H1 (cell line): Measurements from ENCODE around the gene SKIDA1. TPM values are rescaled to one million over a fixed set of nuclear protein-coding genes. Genes with fewer than 3 reads are reported as not detected.

Experiments used
- CTCF ChIA-PET: fragments of 300-600 bp; sonication (Branson Sonifier 250); formaldehyde crosslinking; loops from one replicate; lab custom pipeline; 2021; ENCODE audit not compliant: partially characterized antibody; lab: Charles Lee
- POLR2A ChIA-PET: fragments of 300-600 bp; sonication (Branson Sonifier 250); formaldehyde crosslinking; loops from one replicate; lab custom pipeline; 2021; ENCODE audit warnings: inconsistent platforms; ENCODE audit not compliant: partially characterized antibody; lab: Charles Lee
- DNase-seq, 2 experiments: peaks; one replicate each; pipeline versions ENCODE4 v3.0.0 to v3.0.0-alpha.2; 2010 to 2022; ENCODE audit warnings: low spot score in 2 of 2, low read depth in 1 of 2, mixed read lengths in 1 of 2
- FAIRE-seq: peaks from 2 replicates; lab custom pipeline; 2011; peaks lifted over from hg19 to GRCh38; lab: Jason Lieb, UNC
- H2AFZ ChIP-seq: 2 replicates; pipeline ENCODE4 v1.8.1; 2012; ENCODE audit warnings: low read length, inconsistent platforms
- H2AK5ac ChIP-seq: 2 replicates; pipeline ENCODE4 v1.6.1; 2013; ENCODE audit warnings: low read depth, low read length
- H2BK120ac ChIP-seq: replicated peaks from 2 replicates; pipeline ENCODE3; 2013; ENCODE audit warnings: low read depth, low read length, inconsistent platforms
- H2BK12ac ChIP-seq: 2 replicates; pipeline ENCODE4 v1.6.1; 2013; ENCODE audit warnings: low read depth, low read length
- H2BK15ac ChIP-seq: 2 replicates; pipeline ENCODE4 v1.6.1; 2013; ENCODE audit warnings: low read length
- H2BK20ac ChIP-seq: 2 replicates; pipeline ENCODE4 v1.6.1; 2013; ENCODE audit warnings: low read length
- H2BK5ac ChIP-seq: 2 replicates; pipeline ENCODE4 v1.6.1; 2013; ENCODE audit warnings: low read depth, low read length
- H3K14ac ChIP-seq: 2 replicates; pipeline ENCODE4 v1.6.1; 2013; ENCODE audit warnings: inconsistent platforms; ENCODE audit not compliant: insufficient read length
- H3K18ac ChIP-seq: 2 replicates; pipeline ENCODE4 v1.6.1; 2013; ENCODE audit warnings: low read length; ENCODE audit errors: extremely low read depth
- H3K23ac ChIP-seq: 2 replicates; pipeline ENCODE4 v1.6.1; 2013; ENCODE audit warnings: inconsistent platforms; ENCODE audit not compliant: insufficient read length
- H3K23me2 ChIP-seq: 2 replicates; pipeline ENCODE4 v1.6.1; 2013; ENCODE audit warnings: low read depth, low read length
- H3K27ac ChIP-seq: 2 replicates; pipeline ENCODE4 v1.6.1; 2011; ENCODE audit warnings: low read depth, low read length, inconsistent platforms
- H3K27me3 ChIP-seq, 4 experiments: replicated peaks in 1 of 4; 1 replicate in 1 of 4; 2 replicates in 3 of 4; pipeline versions ENCODE4 v1.6.1 to v1.8.1; 2011 to 2013; ENCODE audit warnings: low read length in 3 of 4, mild to moderate bottlenecking in 3 of 4, inconsistent platforms in 2 of 4, mixed read lengths in 2 of 4, moderate library complexity in 1 of 4; ENCODE audit not compliant: control insufficient read depth in 3 of 4, insufficient read depth in 3 of 4; ENCODE audit errors: extremely low read depth in 1 of 4
- H3K36me3 ChIP-seq, 4 experiments: 2 replicates each; pipeline versions ENCODE4 v1.6.1 to v1.8.1; 2011 to 2013; ENCODE audit warnings: mild to moderate bottlenecking in 4 of 4, low read length in 3 of 4, moderate library complexity in 2 of 4, control low read depth in 1 of 4, inconsistent platforms in 1 of 4; ENCODE audit not compliant: insufficient read depth in 4 of 4, control insufficient read depth in 2 of 4
- H3K4ac ChIP-seq: replicated peaks from 2 replicates; pipeline ENCODE3; 2013; ENCODE audit warnings: low read length, low read depth, mixed read lengths, inconsistent platforms; ENCODE audit not compliant: insufficient read length
- H3K4me1 ChIP-seq, 4 experiments: replicated peaks in 1 of 4; 1 replicate in 1 of 4; 2 replicates in 3 of 4; pipeline versions ENCODE4 v1.6.1 to v1.8.1; 2011 to 2013; ENCODE audit warnings: low read length in 3 of 4, inconsistent platforms in 2 of 4, mixed read lengths in 1 of 4; ENCODE audit not compliant: insufficient read depth in 4 of 4, control insufficient read depth in 3 of 4
- H3K4me2 ChIP-seq, 2 experiments: 2 replicates each; pipeline versions ENCODE4 v1.6.1 to v1.8.1; 2011 to 2013; ENCODE audit warnings: low read depth in 2 of 2, low read length in 2 of 2, control low read depth in 1 of 2, inconsistent platforms in 1 of 2, mild to moderate bottlenecking in 1 of 2; ENCODE audit not compliant: insufficient read depth in 1 of 2
- H3K4me3 ChIP-seq, 4 experiments: fragments of 200-600, 300-600 bp in 1 of 4; sonication (generic), shearing (Covaris generic), sonication (Bioruptor Twin) in 1 of 4; 2 replicates each; pipeline versions ENCODE4 v1.5.1 to v1.8.1; 2011 to 2016; ENCODE audit warnings: low read length in 4 of 4, low read depth in 3 of 4, control low read depth in 2 of 4, inconsistent platforms in 2 of 4, mild to moderate bottlenecking in 2 of 4, mixed read lengths in 1 of 4, moderate library complexity in 1 of 4; ENCODE audit not compliant: insufficient read depth in 2 of 4; ENCODE audit errors: extremely low read depth in 1 of 4
- H3K56ac ChIP-seq: replicated peaks from 2 replicates; pipeline ENCODE3; 2013; ENCODE audit warnings: low read depth, mild to moderate bottlenecking, mixed read lengths, low read length, inconsistent platforms; ENCODE audit not compliant: insufficient read length
- H3K79me1 ChIP-seq: 2 replicates; pipeline ENCODE4 v1.6.1; 2013; ENCODE audit warnings: low read depth, low read length, control low read depth
- H3K79me2 ChIP-seq, 2 experiments: 2 replicates each; pipeline versions ENCODE4 v1.6.1 to v1.8.1; 2012 to 2013; ENCODE audit warnings: low read length in 2 of 2, mild to moderate bottlenecking in 2 of 2, inconsistent platforms in 1 of 2; ENCODE audit not compliant: insufficient read depth in 2 of 2, control insufficient read depth in 1 of 2
- H3K9ac ChIP-seq, 4 experiments: replicated peaks in 1 of 4; 1 replicate in 1 of 4; 2 replicates in 3 of 4; pipeline versions ENCODE4 v1.6.1 to v1.8.1; 2011 to 2013; ENCODE audit warnings: low read depth in 3 of 4, low read length in 3 of 4, control low read depth in 2 of 4, mild to moderate bottlenecking in 2 of 4, moderate library complexity in 2 of 4, inconsistent platforms in 1 of 4; ENCODE audit errors: extremely low read depth in 1 of 4
- H3K9me3 ChIP-seq, 2 experiments: 2 replicates each; pipeline versions ENCODE4 v1.6.1 to v1.8.1; 2012 to 2013; ENCODE audit warnings: mild to moderate bottlenecking in 2 of 2, moderate library complexity in 2 of 2, control low read depth in 1 of 2, inconsistent platforms in 1 of 2, low read depth in 1 of 2, low read length in 1 of 2, mixed read lengths in 1 of 2; ENCODE audit not compliant: insufficient read depth in 2 of 2
- H4K20me1 ChIP-seq, 2 experiments: replicated peaks in 1 of 2; 2 replicates each; pipeline versions ENCODE3 to v1.8.1; 2011 to 2013; ENCODE audit warnings: inconsistent platforms in 2 of 2, low read length in 2 of 2, mild to moderate bottlenecking in 1 of 2; ENCODE audit not compliant: insufficient read depth in 2 of 2, control insufficient read depth in 1 of 2
- H4K5ac ChIP-seq: 2 replicates; pipeline ENCODE4 v1.6.1; 2013; ENCODE audit warnings: low read length, low read depth, mixed read lengths, inconsistent platforms; ENCODE audit not compliant: insufficient read length
- H4K8ac ChIP-seq: 2 replicates; pipeline ENCODE4 v1.8.0; 2013; ENCODE audit warnings: mild to moderate bottlenecking, moderate library complexity, low read length, inconsistent platforms; ENCODE audit not compliant: insufficient read depth; ENCODE audit errors: extremely low read depth
- H4K91ac ChIP-seq: replicated peaks from 2 replicates; pipeline ENCODE3; 2013; ENCODE audit warnings: low read length, mixed read lengths, inconsistent platforms; ENCODE audit not compliant: insufficient read length
- BCL11A ChIP-seq, 2 experiments: IDR thresholded peaks; one replicate each; pipeline ENCODE4 v1.6.1; 2011; ENCODE audit warnings: low read depth in 2 of 2, low read length in 2 of 2, mild to moderate bottlenecking in 2 of 2
- CBX5 ChIP-seq: fragments of 300-800, 300-1000 bp; sonication (generic); IDR thresholded peaks from 2 replicates; pipeline ENCODE4 v1.7.1; 2016; ENCODE audit warnings: antibody characterized with exemption, low read length, low read depth
- CREB1 ChIP-seq: IDR thresholded peaks from 2 replicates; pipeline ENCODE4 v1.6.1; 2012; ENCODE audit warnings: inconsistent platforms
- EGR1 ChIP-seq: IDR thresholded peaks from 2 replicates; pipeline ENCODE4 v1.6.1; 2011; ENCODE audit warnings: low read depth, low read length, borderline replicate concordance
- HDAC2 ChIP-seq, 2 experiments: fragments of 300-600 bp in 1 of 2; sonication (generic) in 1 of 2; IDR thresholded peaks; 2 replicates each; pipeline ENCODE4 v1.6.1; 2011 to 2012; ENCODE audit warnings: low read depth in 2 of 2, low read length in 2 of 2, mild to moderate bottlenecking in 2 of 2, moderate library complexity in 2 of 2, borderline replicate concordance in 1 of 2, inconsistent platforms in 1 of 2
- HDAC6 ChIP-seq: IDR thresholded peaks from one replicate; pipeline ENCODE4 v1.7.1; 2012; ENCODE audit warnings: low read depth, mild to moderate bottlenecking, inconsistent platforms, low read length, moderate library complexity
- KDM5A ChIP-seq: fragments of 200-600 bp; IDR thresholded peaks from 2 replicates; pipeline ENCODE4 v1.7.1; 2012; ENCODE audit warnings: mild to moderate bottlenecking, low read length, inconsistent platforms, mixed read lengths
- RFX5 ChIP-seq: IDR thresholded peaks from 2 replicates; pipeline ENCODE4 v1.6.1; 2011; ENCODE audit warnings: low read depth, low read length, improper control_type of control experiment, borderline replicate concordance
- SIN3A ChIP-seq, 2 experiments: IDR thresholded peaks in 1 of 2; conservative IDR thresholded peaks in 1 of 2; 2 replicates each; pipeline ENCODE4 v1.6.1; 2011 to 2012; ENCODE audit warnings: low read length in 2 of 2, improper control_type of control experiment in 1 of 2, low read depth in 1 of 2, mild to moderate bottlenecking in 1 of 2
- SRF ChIP-seq: IDR thresholded peaks from 2 replicates; pipeline ENCODE4 v1.6.1; 2011; ENCODE audit warnings: mild to moderate bottlenecking, low read depth, low read length, moderate library complexity
- TCF12 ChIP-seq: IDR thresholded peaks from 2 replicates; pipeline ENCODE4 v1.6.1; 2011; ENCODE audit warnings: low read depth, mild to moderate bottlenecking, low read length
- YY1 ChIP-seq: IDR thresholded peaks from 2 replicates; pipeline ENCODE4 v1.6.1; 2011; ENCODE audit warnings: low read depth, mild to moderate bottlenecking, low read length
- WGBS, 2 experiments: shearing (Covaris generic) in 1 of 2; methylation state at CpG; one replicate each; pipeline versions ENCODE4 v1.1.6 to v1.1.7; 2013 to 2015; ENCODE audit warnings: low lambda C conversion rate in 2 of 2, mixed read lengths in 2 of 2, inconsistent platforms in 1 of 2, low coverage in 1 of 2, missing lambda C conversion rate in 1 of 2; ENCODE audit not compliant: insufficient replicate concordance in 2 of 2, insufficient coverage in 1 of 2, insufficient read length in 1 of 2; ENCODE audit errors: extremely low coverage in 1 of 2, missing lambda C conversion rate in 1 of 2; 5-methylcytosine and 5-hydroxymethylcytosine counted together
- polyA plus RNA-seq, 7 experiments: library from polyadenylated mRNA; depleted of rRNA in 3 of 7; stranded (reverse) in 5 of 7; unstranded in 2 of 7; fragments of >200 nt in 5 of 7; fragments of 200-250 nt in 2 of 7; gene quantifications; 1 replicate in 5 of 7; 2 replicates in 1 of 7; 4 replicates in 1 of 7; pipeline versions ENCODE4 v1.2.1 to v1.2.3, GENCODE V29; 2011 to 2013; ENCODE audit warnings: missing spikeins in 2 of 7, mixed read lengths in 2 of 7
- total RNA-seq: library from RNA; stranded (reverse); fragmentation: NEBNext Ultra II Directional; extraction: Animal tissue kit (Norgen Biotek cat#: 25700); gene quantifications from 2 replicates; pipeline ENCODE4 v1.2.1, GENCODE V29; 2021
- TF ChIP-seq, protein P1 (sequence below): IDR thresholded peaks from 2 replicates; pipeline ENCODE4 v1.6.1; 2012; ENCODE audit warnings: inconsistent platforms
- TF ChIP-seq, protein P2 (sequence below): IDR thresholded peaks from 2 replicates; pipeline ENCODE4 v1.6.1; 2012; ENCODE audit warnings: inconsistent platforms

The SKIDA1 gene
- total and polyA plus RNA-seq, 2 of the 8 experiments (the other 6 are each of a cell fraction or from before 2014, with no cell fraction given) = 1.5 to 8.0 TPM

- no peak overlapping the region for H4K5ac ChIP-seq
- H3K4me1 ChIP-seq = no peaks in the 10 kb centered on the region
- H3K23ac ChIP-seq = no peak overlapping the region
- H3K23me2 ChIP-seq = no peaks in the 10 kb centered on the region
- no peaks in the 10 kb centered on the region for H3K27me3 ChIP-seq
- no peak for FAIRE-seq
- H3K18ac ChIP-seq = no peak overlapping the region
- POLR2A ChIA-PET = interaction anchor here (1.6 kb wide), 1 partner anchor 11 kb away, joined by 7 read pairs; no protein-coding TSS in a partner anchor
- DNase-seq = no peak
- no peaks in the 10 kb centered on the region; a peak in 2 of 4 replicates for H3K9me3 ChIP-seq
- H2AFZ ChIP-seq = no peak overlapping the region
- no peak overlapping the region for H2BK15ac ChIP-seq
- H3K4me3 ChIP-seq = no peak overlapping the region
- no peaks in the 10 kb centered on the region for H3K79me2 ChIP-seq
- H4K8ac ChIP-seq = no peak overlapping the region
- H2BK12ac ChIP-seq = no peak overlapping the region
- H3K56ac ChIP-seq = no peak overlapping the region
- no peak overlapping the region for H3K14ac ChIP-seq
- H3K9ac ChIP-seq = no peak overlapping the region
- H3K36me3 ChIP-seq = peaks cover 0 to 6% (median 0%) of the 10 kb centered on the region in 4 experiments; a peak in 2 of 8 replicates
- no peak overlapping the region for H3K4ac ChIP-seq
- no peak overlapping the region for H3K27ac ChIP-seq
- H3K4me2 ChIP-seq = no peak overlapping the region
- no peaks in the 10 kb centered on the region for H3K79me1 ChIP-seq
- no peak overlapping the region for H4K91ac ChIP-seq
- no peaks in the 10 kb centered on the region for H4K20me1 ChIP-seq
- WGBS, 2 experiments = 88% methylated on average over 3 of the region's 3 CpGs; no CpG with 5 or more reads in 1 of the 2 experiments
- no peak overlapping the region for H2BK20ac ChIP-seq
- no peak overlapping the region for H2BK5ac ChIP-seq
- CTCF ChIA-PET = interaction anchor here (0.7 to 2.1 kb wide), 4 partner anchors 9 to 204 kb away, joined by 3 to 6 read pairs (median 4); no protein-coding TSS in a partner anchor
- H2AK5ac ChIP-seq = no peak overlapping the region
- no peak overlapping the region for H2BK120ac ChIP-seq
- TF ChIP-seq SRF = no peak
- TF ChIP-seq, protein P1, sequence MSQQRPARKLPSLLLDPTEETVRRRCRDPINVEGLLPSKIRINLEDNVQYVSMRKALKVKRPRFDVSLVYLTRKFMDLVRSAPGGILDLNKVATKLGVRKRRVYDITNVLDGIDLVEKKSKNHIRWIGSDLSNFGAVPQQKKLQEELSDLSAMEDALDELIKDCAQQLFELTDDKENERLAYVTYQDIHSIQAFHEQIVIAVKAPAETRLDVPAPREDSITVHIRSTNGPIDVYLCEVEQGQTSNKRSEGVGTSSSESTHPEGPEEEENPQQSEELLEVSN = no peak
- TF ChIP-seq RFX5 = no peak
- no peak for TF ChIP-seq HDAC6
- TF ChIP-seq, protein P2, sequence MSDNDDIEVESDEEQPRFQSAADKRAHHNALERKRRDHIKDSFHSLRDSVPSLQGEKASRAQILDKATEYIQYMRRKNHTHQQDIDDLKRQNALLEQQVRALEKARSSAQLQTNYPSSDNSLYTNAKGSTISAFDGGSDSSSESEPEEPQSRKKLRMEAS = no peak
- no peak for TF ChIP-seq CREB1
- TF ChIP-seq YY1 = no peak
- TF ChIP-seq HDAC2 (IDR thresholded peaks at IDR 0.05; ENCODE audit: borderline replicate concordance in 1 of 2, low read depth in 2 of 2, low read length in 2 of 2) = no peak
- TF ChIP-seq EGR1 = no peak
- TF ChIP-seq KDM5A = no peak
- no peak for TF ChIP-seq SIN3A (conservative IDR thresholded peaks at IDR 0.05 in 1 of 2, IDR thresholded peaks at IDR 0.05 in 1 of 2; ENCODE audit: low read depth in 1 of 2, low read length in 2 of 2)
- TF ChIP-seq BCL11A (IDR thresholded peaks at IDR 0.05; ENCODE audit: low read depth in 2 of 2, low read length in 2 of 2) = no peak
- no peak for TF ChIP-seq CBX5
- no peak for TF ChIP-seq TCF12
Observed at GRCh38 chr10:21482821-21483220, 42.7 kb downstream of the SKIDA1 start.
